ENCODE results near the gene MDP1.

- TF ChIP-seq CTCF (IDR thresholded peaks at IDR 0.05) (no peak), ZFX (IDR thresholded peaks at IDR 0.05; ENCODE audit: borderline replicate concordance) (no peak)
Observed at GRCh38 chr14:24207104-24207551, 8.7 kb downstream of the MDP1 start.
